Ascending aorta (tissue), 2 donors: ENCODE data around the gene CACNA2D3. TPM values are rescaled to one million over a fixed set of nuclear protein-coding genes. Genes with fewer than 3 reads are reported as not detected.

Experiments
- DNase-seq, 2 donors: peaks; one replicate each; pipeline ENCODE4 v3.0.0-alpha.2; 2019; ENCODE audit warnings: low spot score in 2 of 2
- H3K27ac ChIP-seq, 2 donors: fragments of 200-600 bp; sonication (generic); one replicate each; pipeline ENCODE4 v1.5.1; 2016 to 2017; ENCODE audit warnings: mild to moderate bottlenecking in 1 of 2
- H3K27me3 ChIP-seq: fragments of 200-600 bp; sonication (generic); one replicate; pipeline ENCODE4 v1.5.1; 2017
- H3K36me3 ChIP-seq, 2 donors: fragments of 200-600 bp; sonication (generic); one replicate each; pipeline ENCODE4 v1.5.1; 2016
- H3K4me1 ChIP-seq, 2 donors: fragments of 200-600 bp; sonication (generic); one replicate each; pipeline ENCODE4 v1.5.1; 2016 to 2017; ENCODE audit warnings: mild to moderate bottlenecking in 1 of 2
- H3K4me3 ChIP-seq, 2 donors: fragments of 200-600 bp; sonication (generic); one replicate each; pipeline ENCODE4 v1.5.1; 2016 to 2017; ENCODE audit warnings: mild to moderate bottlenecking in 1 of 2
- H3K9me3 ChIP-seq, 2 donors: fragments of 200-600 bp; sonication (generic); one replicate each; pipeline ENCODE4 v1.5.1; 2016
- CTCF ChIP-seq, 3 experiments: fragments of 200-600 bp in 2 of 3; fragments of 450-650 bp in 1 of 3; sonication (generic) in 2 of 3; IDR thresholded peaks; one replicate each; pipeline ENCODE4 v1.5.1; 2016 to 2019; ENCODE audit warnings: antibody characterized with exemption in 3 of 3, mild to moderate bottlenecking in 1 of 3, moderate library complexity in 1 of 3
- intact Hi-C: fragments of 100-400 bp; cut with DNase I; formaldehyde crosslinking; loops from one replicate; pipeline ENCODE4 v1.15.1; 2023
- total RNA-seq: library from RNA; depleted of rRNA; stranded (reverse); fragments of >200 nt; gene quantifications from one replicate; pipeline ENCODE4 v1.1.0, GENCODE V29; 2016

The CACNA2D3 gene
- total RNA-seq, 1 donor from 2014 or later = not detected

- intact Hi-C loops = no loop called here
- Histone ChIP-seq H3K36me3 (no peaks in the 10 kb centered on the region), H3K27ac (no peak overlapping the region), H3K9me3 (no peaks in the 10 kb centered on the region), H3K4me3 (no peak overlapping the region), H3K4me1 (no peaks in the 10 kb centered on the region), H3K27me3 (no peaks in the 10 kb centered on the region)
- DNase-seq = no peak
- no peak for TF ChIP-seq CTCF (IDR thresholded peaks at IDR 0.05)
Measured at GRCh38 chr3:54488297-54488696, 365.9 kb downstream of the CACNA2D3 start.

GRCh38 chr3:54494209-54494608 lies 371.9 kb downstream of the CACNA2D3 start:
- Histone ChIP-seq H3K9me3 (no peaks in the 10 kb centered on the region), H3K4me1 (no peaks in the 10 kb centered on the region), H3K27me3 (no peaks in the 10 kb centered on the region), H3K4me3 (no peak overlapping the region), H3K27ac (no peak overlapping the region), H3K36me3 (no peaks in the 10 kb centered on the region)
- no peak for TF ChIP-seq CTCF (IDR thresholded peaks at IDR 0.05)
- intact Hi-C loops = no loop called here
- DNase-seq = no peak

DNA sequence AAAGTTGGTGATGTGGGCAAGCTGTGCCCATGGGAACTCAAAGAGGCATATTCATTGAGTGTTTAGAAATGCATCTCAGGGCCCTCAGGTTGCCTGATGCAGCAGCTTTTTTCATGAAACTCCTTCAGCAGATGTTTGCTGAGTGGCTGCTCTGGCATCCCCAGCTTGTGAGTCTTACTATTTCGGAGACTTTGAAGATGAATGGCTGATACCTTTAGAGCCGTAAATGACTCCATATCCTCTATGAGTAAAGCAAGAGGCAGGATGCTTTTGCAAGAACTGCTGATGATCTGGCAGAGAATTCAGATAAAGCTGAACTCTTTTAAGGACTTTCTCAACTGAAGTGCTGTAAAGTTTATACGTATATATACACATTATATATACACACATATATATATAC lies 384.3 kb downstream of the CACNA2D3 start:
- Histone ChIP-seq H3K9me3 (no peaks in the 10 kb centered on the region), H3K4me3 (no peak overlapping the region), H3K27me3 (no peaks in the 10 kb centered on the region), H3K36me3 (no peaks in the 10 kb centered on the region), H3K27ac (no peak overlapping the region), H3K4me1 (no peaks in the 10 kb centered on the region)
- DNase-seq = no peak
- no peak for TF ChIP-seq CTCF (IDR thresholded peaks at IDR 0.05)
- intact Hi-C loops = no loop called here

- no peak overlapping the region for H3K4me3 ChIP-seq
- intact Hi-C loops = no loop called here
- TF ChIP-seq CTCF (IDR thresholded peaks at IDR 0.05) = no peak
- H3K4me1 ChIP-seq = no peaks in the 10 kb centered on the region
- H3K36me3 ChIP-seq = no peaks in the 10 kb centered on the region
- H3K9me3 ChIP-seq = no peaks in the 10 kb centered on the region
- no peak for DNase-seq
- H3K27ac ChIP-seq = no peak overlapping the region
- no peaks in the 10 kb centered on the region for H3K27me3 ChIP-seq
Measured at GRCh38 chr3:54507876-54508460, 385.6 kb downstream of the CACNA2D3 start.

GRCh38 chr3:54510506-54510905 lies 388.2 kb downstream of the CACNA2D3 start:
- H3K27me3 ChIP-seq = no peaks in the 10 kb centered on the region
- no peaks in the 10 kb centered on the region for H3K36me3 ChIP-seq
- no peaks in the 10 kb centered on the region for H3K4me1 ChIP-seq
- intact Hi-C loops = no loop called here
- H3K4me3 ChIP-seq = no peak overlapping the region
- no peaks in the 10 kb centered on the region for H3K9me3 ChIP-seq
- H3K27ac ChIP-seq = no peak overlapping the region
- no peak for DNase-seq
- no peak for TF ChIP-seq CTCF (IDR thresholded peaks at IDR 0.05)
